NK-92 (cell line): ENCODE results near the gene NOXA1.
"Not testable (repeated sequence)": the region's sequence is repeated elsewhere in the genome, so short reads cannot be mapped to it uniquely, and the experiment has no call there.

ENCODE experiments used
- DNase-seq: peaks from one replicate; lab custom pipeline; 2025; ENCODE audit not compliant: unreplicated experiment; lab: John Stamatoyannopoulos, UW

Gene NOXA1

DNA sequence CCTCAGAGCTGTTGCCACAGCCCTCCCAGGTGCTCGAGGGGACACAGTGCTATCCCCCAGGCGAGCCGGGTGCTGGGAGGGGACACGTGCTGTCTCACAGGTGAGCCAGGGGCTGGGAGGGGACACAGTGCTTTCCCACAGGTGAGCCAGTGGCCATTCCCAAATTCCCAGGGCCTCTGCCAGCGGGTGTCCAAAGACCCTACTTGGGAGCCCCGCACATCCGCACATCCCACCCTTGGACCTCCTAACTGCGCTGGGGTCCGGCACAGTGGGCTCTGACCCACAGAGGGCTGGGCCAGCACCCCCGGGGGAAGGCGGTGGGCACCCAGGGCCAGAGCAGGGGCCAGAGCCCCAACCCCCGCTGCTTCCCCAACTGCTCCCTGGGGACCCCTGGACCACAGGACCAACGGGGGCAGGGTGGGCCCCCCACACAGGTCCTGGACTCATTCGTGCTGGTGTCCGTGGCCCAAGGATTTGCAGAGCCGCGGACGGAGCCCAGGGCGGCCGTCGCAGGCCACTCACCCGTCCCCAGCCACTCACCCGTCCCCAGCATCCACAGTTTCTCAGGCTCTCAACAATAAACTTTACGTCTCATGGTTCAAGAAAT is 18.1 kb upstream of the NOXA1 start:
- no peak for DNase-seq

DNA sequence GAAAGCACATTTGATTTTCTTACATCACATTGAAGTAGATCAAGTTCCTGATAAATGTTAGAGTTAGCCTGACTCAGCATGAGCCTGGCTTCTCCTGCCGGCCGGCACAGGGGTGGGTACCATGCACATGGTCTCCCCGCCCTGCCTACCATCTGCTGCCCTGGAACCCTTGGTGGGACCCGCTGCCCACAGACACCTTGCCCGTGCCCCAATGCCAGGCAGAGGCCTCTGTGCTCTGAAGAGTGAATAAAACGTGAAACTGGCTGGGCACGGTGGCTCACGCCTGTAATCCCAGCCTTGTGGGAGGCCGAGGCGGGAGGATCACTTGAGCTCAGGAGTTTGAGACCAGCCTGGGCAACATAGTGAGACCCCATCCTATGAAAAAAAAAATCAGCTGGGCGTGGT is 17.5 kb upstream of the NOXA1 start:
- no peak for DNase-seq

DNA sequence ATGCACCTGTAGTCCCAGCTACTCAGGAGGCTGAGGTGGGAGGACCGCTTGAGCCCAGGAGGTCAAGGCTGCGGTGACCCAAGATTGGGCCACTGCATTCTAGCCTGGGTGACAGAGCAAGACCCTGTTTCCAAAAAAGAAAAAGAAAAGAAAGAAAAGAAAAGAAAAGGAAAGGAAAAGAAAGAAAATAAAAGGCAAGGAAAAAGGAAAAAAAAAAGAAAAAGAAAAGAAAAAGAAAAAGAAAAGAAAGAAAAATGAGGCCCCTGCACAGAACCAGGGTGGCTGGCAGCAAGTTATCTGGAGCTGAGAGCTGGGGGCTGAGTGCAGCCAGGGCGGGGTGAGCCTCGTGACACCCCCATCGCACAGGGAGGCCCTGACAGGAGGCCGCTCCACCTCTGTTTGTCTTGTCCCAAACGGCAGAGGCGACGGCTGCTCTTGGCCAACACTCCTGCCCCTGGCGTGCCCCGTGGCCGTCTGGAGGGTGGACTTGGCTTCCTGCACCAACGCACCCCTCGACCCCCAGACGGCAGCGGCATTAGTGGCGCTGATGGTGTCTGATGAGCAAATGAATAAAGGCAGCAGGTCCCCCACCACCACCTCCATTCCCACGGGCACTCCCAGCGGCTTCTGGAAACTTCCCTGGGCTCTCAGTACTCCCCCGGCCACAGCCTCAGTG is 17.0 kb upstream of the NOXA1 start:
- no peak for DNase-seq

DNA sequence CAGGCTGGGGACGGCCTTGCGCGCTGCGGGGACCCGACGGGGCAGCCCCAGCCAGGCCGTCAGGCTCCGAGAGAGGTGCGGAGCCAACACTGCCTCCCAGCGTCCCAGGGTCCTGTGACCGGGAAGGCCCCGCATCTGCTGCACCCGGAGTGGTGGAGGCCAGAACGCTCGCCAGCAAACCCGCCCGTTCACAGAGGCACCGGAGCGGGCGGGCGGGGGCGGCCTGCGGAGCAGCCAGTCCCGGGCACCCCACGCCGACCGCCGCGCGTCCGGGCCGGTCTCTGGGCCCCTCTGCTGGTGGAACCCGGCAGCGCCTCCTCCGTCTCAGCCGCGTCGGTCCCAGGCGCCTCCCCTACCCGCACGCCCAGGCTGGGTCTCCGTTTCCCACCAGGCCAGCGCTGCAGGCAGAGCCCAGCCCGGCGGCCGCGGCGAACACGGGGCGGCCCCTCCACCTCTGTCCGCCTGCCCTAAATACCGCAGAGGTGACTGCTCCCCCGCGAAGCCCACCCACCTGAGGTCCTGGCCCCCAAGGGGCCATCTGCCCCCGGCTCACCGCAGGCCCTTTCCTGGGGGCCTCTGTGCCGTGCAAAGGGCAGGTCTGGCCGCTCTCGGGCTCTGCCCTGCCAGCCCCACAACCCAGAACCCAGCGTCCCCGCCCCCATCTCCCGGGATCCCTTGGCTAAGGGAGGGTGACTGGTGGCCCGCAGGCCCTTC is 16.2 kb upstream of the NOXA1 start:
- no peak for DNase-seq

DNA sequence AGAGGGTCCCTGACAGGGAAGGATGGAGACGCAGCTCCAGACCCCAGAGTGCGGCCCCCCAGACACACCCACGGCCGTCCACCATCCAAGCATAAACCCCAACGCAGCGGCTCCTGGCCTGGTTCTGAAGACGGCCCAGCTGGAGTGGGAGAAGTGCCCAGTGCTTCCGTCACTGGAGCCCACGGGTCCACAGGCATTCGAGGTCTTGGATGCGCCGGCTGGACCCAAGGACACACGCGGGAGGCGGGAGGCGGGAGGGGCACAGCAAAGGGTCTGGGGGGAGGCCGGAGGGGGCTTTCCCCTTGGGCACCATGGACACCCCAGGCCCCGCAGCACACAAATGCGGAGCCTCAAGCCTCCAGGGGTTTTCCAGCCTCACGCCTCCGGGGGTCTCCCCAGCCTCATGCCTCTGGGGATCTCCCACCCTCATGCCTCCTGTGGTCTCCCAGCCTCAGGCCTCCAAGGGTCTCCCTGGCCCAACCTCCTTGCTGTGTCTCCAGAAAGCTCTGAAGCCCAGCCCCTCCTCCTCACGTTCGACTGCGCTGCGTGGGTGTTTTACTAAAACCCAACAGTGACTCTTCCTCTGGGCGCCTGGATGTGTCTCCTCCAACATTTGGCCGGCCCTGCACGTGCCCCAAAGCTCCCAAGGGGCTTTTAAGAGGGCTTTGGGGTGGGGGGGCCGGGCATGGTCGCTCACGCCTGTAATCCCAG is 15.4 kb upstream of the NOXA1 start:
- DNase-seq: no peak

DNA sequence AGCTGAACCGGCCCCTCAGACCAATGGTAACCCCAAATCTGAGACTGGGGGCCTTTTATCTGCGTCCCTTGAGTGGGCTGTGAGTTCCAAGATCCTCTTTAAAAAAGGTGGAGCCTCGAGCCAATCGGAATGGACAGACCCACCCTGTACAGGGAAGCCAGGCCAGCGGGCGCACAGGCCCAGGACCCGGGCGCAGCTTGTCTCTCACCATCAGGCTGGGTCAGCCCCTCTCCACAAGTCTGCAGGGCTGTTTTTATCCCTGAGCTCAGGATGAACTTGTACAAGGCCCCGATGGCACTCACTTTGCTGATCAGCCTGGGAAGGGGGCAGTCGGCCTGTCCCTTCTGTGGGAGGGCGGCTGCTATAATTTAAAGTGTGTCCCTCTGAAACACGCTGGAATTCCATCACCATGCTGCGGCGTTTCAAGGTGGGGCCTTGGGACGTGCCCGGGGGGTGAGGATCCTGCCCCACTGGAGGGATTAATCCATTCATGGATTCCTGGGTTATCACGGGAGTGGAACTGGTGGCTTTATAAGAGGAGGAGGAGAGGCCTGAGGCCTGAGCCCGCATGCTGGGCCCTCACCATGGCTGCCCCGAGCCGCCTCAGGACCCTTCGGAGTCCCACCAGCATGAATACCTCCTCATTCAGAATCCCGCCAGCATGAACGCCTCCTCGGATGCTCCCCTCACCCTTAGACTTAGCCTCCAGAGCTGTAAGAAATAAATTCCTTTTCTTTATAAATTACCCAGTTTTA is 14.4 kb upstream of the NOXA1 start:
- DNase-seq: no peak

DNA sequence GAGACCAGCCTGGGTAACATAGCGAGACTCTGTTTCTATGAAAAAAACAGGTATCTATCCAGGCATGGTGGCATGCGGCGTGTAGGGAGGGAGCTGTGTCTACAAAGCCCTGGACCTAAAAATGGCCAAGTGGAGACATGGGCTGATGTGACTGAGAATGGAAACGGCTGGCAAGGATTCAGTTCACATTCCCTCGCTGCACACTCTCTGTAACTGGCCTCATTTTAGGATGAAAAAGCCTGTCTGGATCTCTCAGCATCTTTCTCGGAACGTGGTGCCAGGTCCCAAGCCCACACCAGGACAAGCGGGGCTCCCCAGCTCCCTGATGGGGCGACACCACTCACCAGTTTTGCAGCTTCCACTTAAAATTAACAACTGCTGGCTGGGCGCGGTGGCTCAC is 13.7 kb upstream of the NOXA1 start:
- DNase-seq: no peak

DNA sequence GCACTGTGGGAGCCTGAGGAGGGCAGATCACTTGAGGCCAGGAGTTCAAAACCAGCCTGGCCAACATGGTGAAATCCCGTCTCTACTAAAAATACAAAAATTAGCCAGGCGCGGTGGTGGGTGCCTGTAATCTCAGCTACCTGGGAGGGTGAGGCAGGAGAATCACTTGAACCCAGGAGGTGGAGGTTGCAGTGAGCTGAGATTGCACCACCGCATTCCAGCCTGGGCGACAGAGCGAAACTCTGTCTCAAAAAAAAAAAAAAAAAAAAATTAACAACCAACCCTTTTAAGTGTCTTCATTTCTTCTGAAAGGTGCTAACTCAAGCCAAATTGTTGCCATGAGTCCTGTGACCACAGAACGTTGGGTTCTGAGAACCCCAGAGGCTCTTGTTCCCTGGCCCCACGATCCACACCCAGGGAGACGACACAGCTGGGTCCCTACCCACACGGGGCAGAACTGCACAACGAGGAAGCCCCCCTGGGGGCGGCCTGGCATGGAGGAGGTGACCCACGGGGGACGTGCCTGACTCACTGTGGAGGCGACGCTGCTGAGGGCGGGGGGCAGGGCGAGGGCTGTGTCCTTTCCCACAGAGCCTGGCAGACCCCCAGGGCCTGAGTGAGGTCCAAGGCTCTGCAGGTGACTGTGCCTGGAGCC is 12.8 kb upstream of the NOXA1 start:
- not testable (repeated sequence) for DNase-seq

DNA sequence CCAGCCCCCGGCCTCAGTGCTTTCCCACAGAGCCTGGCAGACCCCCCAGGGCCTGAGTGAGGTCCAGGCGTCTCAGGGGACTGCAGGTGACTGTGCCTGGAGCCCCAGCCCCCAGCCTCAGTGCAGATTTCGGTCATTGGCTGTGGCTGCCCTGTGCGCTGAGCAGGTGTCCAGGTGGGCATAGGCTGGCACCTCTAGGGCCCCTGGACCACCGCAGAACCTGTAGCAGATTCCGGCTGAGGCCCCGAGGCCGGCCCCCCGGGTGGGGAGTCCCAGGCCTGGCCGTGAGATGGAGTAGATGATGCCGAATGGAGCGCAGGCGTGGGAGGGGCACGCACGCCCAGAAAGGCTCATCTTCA is 12.3 kb upstream of the NOXA1 start:
- no peak for DNase-seq

DNA sequence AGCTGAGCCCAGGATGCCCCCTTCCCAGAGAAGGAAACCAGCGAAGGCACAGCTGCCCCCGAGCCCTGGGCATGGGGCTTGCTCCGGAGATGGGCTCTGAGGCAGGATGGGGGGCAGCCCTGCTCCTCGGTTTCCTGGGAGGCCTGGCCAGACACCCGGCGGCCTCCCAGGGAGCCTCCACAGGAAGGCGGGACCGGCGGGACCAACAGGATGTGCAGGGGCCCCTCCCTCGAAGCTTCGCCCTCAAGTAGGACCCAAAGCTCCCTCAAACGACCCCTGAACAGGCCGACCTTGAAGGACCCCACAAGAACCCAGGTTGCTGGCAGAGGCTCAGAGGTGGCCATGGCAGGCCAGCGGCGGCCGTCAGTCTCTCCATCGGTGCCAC is 11.9 kb upstream of the NOXA1 start:
- no peak for DNase-seq

DNA sequence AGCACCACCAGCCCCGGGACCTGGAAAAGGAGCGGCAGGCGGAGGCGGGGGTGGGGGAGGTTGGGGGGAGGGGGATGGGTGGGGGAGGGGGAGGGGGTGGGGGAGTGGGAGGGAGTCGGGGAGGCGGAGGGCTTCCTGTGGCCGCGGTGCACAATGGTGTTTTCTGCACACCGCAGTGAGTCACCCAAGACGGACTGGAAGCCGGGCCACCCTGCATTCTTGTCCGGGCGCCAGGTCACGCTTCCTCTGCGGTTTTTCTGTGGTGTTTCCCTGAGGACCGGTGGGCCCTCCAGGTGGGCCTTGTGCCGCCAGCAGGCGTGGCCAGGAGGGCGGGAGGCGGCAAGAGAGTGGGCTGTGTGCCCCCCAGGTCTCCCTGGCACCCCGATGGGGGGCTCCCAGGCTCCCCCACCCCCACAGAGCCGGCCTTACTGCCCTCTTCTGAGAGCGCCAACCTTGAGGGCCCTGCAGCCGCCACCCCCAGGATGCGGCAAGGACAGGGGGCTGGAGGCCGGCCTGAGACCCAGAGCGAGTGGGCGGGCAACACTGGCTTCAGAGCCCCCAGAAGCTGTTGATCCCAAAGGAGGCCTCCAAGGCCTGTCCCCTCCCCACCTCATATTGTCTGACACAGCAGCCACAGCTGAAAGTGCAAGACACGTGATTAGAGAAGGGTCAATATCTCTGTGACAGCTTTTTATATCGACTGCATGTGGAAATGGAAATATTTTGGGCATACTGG is 11.4 kb upstream of the NOXA1 start:
- no peak for DNase-seq

DNA sequence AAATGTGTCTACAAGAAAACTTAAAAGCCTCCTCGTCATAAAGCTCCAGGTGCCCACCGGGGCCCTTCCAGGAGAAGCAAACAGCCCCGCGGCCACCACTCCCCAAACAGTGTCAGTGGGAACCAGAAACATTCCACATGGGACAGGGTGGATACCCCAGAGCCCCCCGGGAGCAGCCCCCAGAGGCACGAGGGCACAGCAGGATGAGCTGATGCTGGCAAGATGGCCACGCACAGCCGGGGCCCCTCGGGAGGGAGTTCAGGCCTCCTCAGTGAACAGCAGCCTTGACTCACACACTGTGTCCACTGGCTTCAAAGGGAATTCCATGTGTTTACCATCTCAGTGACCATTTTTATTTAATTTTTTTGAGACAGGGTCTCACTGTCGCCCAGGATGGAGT is 10.8 kb upstream of the NOXA1 start:
- DNase-seq: no peak

DNA sequence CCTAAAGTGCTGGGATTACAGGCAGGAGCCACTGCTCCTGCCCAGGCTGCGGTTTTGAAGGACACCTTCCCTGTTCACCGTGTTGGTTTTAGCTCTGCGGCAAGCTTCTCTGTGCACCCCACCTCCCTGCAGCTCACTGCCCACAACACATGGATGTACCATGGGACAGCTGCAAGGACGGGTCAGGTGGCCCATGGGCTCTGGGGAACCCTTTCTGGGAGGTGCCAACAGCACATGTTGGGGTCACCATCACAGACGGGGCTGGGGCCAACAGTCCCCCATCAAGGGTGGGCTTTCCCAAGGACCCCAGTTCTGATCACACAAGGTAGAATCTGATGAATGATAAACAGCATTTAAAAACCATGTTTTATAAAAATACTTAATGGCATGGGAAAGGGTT is 7.7 kb upstream of the NOXA1 start:
- DNase-seq: no peak

DNA sequence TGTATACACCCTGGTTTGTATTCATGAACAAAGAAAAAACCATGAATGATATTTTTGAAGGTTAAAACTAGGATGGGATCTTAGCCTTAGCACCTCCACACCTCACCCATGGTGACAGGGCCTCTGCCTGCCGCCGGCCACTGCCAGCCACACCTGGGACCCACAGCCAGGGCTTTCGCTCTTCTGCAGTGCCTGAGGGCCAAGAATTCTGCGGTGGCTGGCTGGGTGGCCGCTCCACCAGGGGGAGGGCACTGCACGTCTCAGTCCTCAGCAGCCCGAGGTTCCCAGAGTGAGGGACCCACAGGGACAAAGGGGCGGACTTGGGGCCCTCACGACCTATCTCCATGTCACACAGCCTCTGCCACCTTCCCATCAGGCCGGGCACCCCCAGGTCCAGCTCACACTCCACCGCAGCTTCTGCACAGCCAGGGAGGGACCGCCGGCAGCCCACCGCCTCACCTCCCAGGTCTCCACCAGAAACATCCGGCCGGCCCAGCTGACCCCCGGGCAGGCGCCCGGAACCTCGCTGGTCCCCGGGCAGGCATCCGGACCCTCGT is 7.1 kb upstream of the NOXA1 start:
- DNase-seq: no peak

DNA sequence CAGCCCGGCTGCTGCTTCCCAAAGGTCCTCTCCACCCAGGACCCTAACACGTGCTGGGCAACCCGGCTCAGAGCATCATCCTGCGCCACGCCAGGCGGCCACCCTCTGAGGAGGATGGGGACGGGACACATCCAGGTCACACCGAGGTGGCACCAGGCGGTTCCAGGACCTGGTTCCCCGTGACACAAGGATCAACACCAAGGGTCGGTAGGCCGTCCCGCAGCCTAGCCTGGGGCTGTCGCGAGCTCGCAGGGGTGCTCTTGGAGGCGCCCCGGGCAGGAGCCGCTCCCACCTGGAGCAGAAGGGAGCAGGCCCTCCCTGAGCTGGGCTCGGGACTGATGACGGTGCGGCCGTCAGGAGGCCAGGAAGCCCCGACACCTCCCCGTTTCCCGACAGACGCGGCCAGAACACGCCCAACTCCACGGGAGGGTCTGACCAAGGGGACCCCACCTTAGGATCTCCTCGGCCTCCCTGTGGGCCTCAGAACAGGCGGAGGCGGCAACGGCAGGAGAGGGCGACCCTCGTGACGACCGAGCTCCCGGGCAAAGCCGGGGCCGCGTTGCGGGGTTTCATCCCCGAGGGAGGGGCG is 6.5 kb upstream of the NOXA1 start:
- DNase-seq: no peak

DNA sequence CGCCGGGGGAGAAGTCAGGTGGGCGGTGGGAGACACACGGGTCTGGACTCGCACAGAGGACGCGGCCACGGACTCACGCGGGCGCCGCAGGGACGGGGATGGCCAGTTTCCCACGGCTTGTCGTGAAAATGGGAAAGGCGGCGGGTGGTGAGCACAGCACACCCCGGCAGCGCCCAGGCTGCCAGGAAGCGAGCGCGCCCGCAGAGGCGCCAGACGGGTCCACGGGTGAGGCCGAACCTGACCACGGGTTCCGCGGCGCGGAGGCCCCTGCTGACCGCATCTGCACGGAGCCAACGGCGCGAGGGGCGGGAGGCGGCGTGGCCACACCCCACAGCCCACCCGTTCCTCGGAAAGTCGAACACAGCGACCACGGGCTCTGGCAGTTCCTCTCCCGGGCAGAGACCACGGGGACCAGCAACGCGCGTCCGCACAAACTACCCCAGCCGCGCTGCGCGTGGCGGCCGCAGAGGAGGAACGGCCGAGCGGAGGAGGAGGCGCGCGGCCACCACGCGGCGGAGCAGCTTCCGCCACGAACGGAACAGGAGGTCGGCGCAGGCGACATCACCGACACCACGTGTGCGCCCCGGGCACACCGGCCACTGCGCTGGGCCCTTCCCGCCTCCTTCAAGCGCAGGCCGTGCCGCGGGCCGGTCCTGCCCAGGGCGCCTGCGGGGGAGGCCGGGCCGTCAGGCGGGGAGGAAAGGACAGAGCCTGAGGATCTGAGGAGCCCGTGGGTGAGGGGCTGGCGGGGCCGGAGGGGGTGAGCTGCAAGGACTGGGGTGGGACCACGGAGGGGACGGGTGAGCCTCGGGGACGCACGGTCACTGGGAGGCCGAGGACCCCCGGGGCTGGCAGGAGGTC is 5.8 kb upstream of the NOXA1 start:
- no peak for DNase-seq

DNA sequence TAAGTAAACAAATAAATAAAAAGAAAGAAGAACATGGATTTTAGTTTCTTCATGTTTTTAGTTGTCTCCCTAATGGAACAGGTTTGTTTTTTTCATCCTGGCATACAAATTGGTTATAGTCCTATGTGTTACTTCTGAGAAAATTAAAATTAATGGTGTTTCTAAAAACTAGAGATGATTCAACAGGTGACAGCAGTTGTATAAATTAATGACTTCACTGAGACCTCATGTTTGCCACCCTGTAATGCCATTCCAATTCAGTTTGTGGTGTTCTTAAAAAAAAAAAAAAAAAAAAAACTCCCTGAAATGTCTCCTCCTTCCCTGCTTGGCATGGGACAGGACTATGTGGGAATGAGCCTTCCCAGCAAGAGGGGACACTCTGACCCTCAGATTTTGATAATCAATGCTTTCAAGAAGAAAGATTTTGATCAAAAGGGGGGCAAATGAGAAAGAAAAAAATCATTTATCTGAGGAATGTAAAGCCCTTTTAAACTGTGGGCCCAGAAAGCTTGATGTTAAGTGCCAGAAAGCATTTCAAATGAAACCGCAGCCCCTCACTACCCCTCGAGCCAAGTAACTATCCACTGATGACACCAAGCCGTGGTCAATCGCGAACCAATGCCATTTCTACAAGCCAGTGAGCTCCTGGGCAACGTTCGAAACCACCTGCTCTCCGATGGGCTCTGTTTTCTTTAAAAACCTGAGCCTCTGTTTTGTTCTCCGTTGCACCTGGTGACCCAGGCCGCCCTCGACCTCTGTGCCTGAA is 1.2 kb upstream of the NOXA1 start:
- no peak for DNase-seq
